Stimulated activated naive CD8-positive, alpha-beta T cell treated with anti-CD3 and anti-CD28 coated beads, Interleukin-15, amount 100 ng/mL, for 72 hours (primary cell): Measurements from ENCODE around the gene UBR4.

ENCODE experiments used
- ATAC-seq: fragments of 150-1000 bp; cut with Tn5 transposase; 2 replicates; pipeline ENCODE4 v1.10.0; 2021; ENCODE audit warnings: mild to moderate bottlenecking, moderate library complexity
- DNase-seq, 2 donors: peaks; one replicate each; pipeline ENCODE4 v3.0.0; 2021 to 2022
- H3K27ac Mint-ChIP-seq, 2 donors: one replicate each; pipeline ENCODE4 v1.8.0; 2022; ENCODE audit warnings: mild to moderate bottlenecking in 2 of 2, mixed read lengths in 2 of 2, moderate library complexity in 2 of 2
- H3K27me3 Mint-ChIP-seq: one replicate; pipeline ENCODE4 v1.8.0; 2022; ENCODE audit warnings: mixed read lengths
- H3K4me1 Mint-ChIP-seq: one replicate; pipeline ENCODE4 v1.8.0; 2022; ENCODE audit warnings: mild to moderate bottlenecking, mixed read lengths
- H3K4me3 Mint-ChIP-seq, 2 donors: one replicate each; pipeline ENCODE4 v1.8.0; 2022; ENCODE audit warnings: mild to moderate bottlenecking in 2 of 2, mixed read lengths in 2 of 2, moderate library complexity in 1 of 2
- H3K9me3 Mint-ChIP-seq, 2 donors: one replicate each; pipeline ENCODE4 v1.8.0; 2022; ENCODE audit warnings: mixed read lengths in 2 of 2

UBR4 gene

DNA sequence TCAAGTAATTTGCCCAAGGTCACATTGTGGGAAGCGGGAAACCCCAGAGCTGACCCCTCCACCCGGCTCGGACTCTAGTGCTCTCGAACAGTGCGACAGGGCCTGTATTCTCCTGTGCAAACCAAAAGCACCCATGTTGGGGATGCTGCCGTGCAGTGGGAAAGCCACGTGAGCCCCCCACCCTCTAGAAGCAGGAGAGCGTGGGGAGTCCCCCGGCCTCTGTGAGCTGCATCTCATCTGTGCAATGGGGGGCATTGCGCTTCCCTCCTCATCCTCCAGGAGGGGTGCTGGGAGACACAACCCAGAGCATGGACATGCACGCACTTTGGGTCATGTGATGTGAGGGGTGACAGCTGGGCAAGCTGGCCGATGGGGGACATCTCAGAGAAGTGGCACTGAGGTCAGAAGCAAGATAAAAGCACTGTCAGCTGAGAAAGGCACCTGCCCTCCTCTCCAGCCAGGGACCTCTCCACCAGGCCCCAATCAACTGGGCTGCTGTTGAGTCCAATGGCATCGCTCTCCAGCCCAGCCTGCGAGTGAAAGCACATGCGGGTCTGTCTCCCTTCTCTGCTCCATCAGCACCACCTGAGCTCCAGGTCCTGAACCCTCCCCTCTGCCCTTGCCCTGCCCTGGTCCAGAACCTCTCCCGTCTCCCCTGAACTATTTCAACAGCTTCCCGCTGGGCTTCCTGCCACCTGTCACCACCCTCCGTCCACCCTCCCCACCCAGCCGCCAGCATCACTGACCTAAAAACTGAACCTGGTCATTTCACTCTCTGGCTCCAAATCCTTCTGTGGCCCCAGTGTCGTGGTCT, 177.2 kb downstream of the UBR4 start:
- no peak overlapping the region for H3K4me3 Mint-ChIP-seq
- no peaks in the 10 kb centered on the region for H3K9me3 Mint-ChIP-seq
- DNase-seq (no peak), ATAC-seq (no peak)
- peak overlapping the region in 1 of 2 donors; percentile 3 for H3K27ac Mint-ChIP-seq
- no peaks in the 10 kb centered on the region for H3K4me1 Mint-ChIP-seq
- peaks cover 20% of the 10 kb centered on the region for H3K27me3 Mint-ChIP-seq

DNA sequence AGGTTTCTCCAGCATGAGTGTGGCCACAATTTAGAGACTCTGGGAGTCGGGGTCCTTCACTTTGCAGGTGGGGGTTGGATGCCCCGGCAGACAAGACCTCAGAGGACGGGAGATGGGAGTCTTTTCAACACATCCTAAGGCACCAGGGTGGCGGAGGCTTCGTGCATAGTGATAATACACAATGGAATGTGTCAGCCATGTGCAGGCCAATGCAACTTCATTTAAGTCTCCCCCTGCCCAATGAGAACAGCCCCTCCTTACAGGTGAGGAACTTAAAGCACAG, 177.7 kb downstream of the UBR4 start:
- H3K9me3 Mint-ChIP-seq: no peaks in the 10 kb centered on the region
- no peak for DNase-seq
- peaks cover 20% of the 10 kb centered on the region for H3K27me3 Mint-ChIP-seq
- H3K4me3 Mint-ChIP-seq: no peak overlapping the region
- H3K4me1 Mint-ChIP-seq: no peaks in the 10 kb centered on the region
- ATAC-seq: no peak
- H3K27ac Mint-ChIP-seq: no peak overlapping the region

DNA sequence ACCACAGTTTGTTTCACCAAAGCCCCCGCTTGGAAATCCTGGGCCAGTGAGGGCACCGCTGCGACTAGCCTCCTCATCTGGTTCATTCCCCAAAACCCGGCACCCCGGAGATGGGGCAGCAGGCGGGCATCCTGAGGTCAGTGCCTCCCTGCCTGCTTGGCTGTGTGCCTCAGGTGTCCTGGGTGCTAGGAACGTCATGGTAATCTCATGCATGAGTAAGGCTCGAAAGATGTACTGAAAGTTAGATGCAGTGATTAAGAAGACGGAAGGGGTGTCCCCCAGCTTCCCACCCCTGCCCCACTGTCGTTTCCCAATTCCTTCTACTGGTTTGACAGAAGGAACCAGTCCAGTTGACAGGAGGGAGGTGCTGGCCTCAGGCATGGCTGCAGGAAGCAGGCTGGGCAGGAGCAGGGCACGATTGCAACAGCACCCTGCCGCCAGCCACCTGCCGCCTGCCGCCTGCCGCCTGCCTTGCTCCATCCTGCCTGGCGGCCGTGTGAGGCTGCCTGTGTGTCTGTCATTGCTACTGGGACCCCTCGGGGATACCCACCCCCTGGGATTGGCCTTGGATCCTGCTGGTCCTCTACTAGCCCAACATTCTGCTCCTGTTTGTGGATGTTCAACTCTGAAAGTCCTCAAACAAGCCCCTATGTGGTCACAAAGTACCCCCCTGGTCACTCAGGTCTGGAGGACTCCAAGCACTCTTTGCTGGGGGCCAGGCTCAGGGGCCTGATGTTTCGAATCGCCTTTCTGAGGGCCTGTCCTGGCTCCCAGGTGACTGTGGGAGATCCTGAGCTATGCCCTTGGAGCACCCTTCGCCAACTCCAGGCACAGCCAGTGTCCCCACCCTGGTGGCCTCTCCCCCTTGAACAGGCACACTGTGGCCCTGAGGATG, 180.6 kb downstream of the UBR4 start:
- ATAC-seq (no peak), DNase-seq (no peak)
- Mint-ChIP-seq H3K27ac (no peak overlapping the region), H3K4me1 (no peaks in the 10 kb centered on the region), H3K9me3 (no peaks in the 10 kb centered on the region), H3K4me3 (no peak overlapping the region), H3K27me3 (peaks cover 33% of the 10 kb centered on the region)

DNA sequence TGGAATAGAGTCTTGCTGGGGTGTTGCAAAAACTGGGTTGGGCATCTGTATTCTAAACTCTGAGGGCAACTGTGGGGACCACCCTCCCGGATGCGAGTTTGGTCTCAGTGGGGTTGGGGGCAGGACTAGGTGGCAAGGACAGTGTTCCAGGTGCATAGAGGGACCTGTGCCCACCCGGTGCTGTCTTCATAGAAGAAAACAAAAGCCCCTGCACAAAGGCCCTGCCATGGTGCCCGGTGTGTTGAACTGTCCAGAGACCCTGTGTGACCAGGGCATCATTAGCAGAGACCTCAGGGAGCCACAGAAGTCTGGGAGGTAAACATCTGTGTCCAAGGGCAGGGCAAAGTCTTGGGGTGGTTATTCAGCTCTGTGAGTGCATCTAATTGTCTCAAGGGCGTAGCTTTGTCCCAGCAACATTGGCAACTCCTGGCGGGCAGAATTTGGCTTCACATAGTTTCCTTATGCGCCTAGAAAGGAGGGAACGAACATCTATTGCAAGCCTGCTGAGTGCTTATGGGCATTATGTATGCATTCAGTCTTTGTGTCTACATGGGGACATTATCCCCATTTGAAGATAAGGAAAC, 181.4 kb downstream of the UBR4 start:
- H3K27me3 Mint-ChIP-seq: peaks cover 30% of the 10 kb centered on the region
- no peak for ATAC-seq
- H3K9me3 Mint-ChIP-seq: no peaks in the 10 kb centered on the region
- no peaks in the 10 kb centered on the region for H3K4me1 Mint-ChIP-seq
- H3K4me3 Mint-ChIP-seq: no peak overlapping the region
- H3K27ac Mint-ChIP-seq: no peak overlapping the region
- no peak for DNase-seq

DNA sequence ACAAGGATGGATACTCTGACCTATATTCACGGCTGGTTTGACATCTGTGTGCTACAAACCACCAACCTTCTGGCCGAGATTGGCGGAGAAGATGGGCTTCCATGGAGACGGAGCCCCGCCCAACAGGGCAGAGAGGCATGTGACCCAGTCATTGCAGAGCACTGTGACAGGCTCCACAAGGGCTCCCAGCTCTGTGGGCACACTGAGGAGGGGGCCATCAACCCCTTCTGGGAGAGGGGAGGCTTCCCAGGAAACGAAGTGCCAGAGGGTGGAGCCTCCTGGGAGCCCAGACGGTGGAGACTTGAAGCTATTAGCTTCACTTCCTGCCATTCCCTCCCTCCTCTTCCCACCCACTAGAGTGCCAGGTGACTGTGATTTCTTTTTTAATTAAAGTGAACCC, 182.0 kb downstream of the UBR4 start:
- no peaks in the 10 kb centered on the region for H3K9me3 Mint-ChIP-seq
- H3K4me1 Mint-ChIP-seq: no peaks in the 10 kb centered on the region
- peaks cover 26% of the 10 kb centered on the region for H3K27me3 Mint-ChIP-seq
- H3K27ac Mint-ChIP-seq: no peak overlapping the region
- H3K4me3 Mint-ChIP-seq: no peak overlapping the region
- no peak for DNase-seq
- ATAC-seq: no peak
